ENCODE results near the gene MRGPRF. TPM values are rescaled to one million over a fixed set of nuclear protein-coding genes. Genes with fewer than 3 reads are reported as not detected.

Gene MRGPRF
- total RNA-seq, 1 experiment from 2014 or later: 0.51 TPM

- no peak for DNase-seq
- no peak overlapping the region for H3K27ac ChIP-seq
- H3K4me3 ChIP-seq: no peak overlapping the region
- H3K36me3 ChIP-seq: no peaks in the 10 kb centered on the region
- peaks cover 3% of the 10 kb centered on the region; the same call in 1 of the 2 replicates for H3K27me3 ChIP-seq
- H3K9me3 ChIP-seq (replicated peaks): no peaks in the 10 kb centered on the region
- H3K4me1 ChIP-seq: peaks cover 5% of the 10 kb centered on the region; the same call in 1 of the 2 replicates
Observed at GRCh38 chr11:69014898-69015549, 2.0 kb upstream of the MRGPRF start.

- no peak for DNase-seq
- Histone ChIP-seq H3K27me3 (no peaks in the 10 kb centered on the region; the same call in 1 of the 2 replicates), H3K27ac (no peak overlapping the region), H3K36me3 (no peaks in the 10 kb centered on the region), H3K4me1 (peaks cover 5% of the 10 kb centered on the region; the same call in 1 of the 2 replicates), H3K9me3 (replicated peaks) (no peaks in the 10 kb centered on the region), H3K4me3 (no peak overlapping the region)
Observed at GRCh38 chr11:69014084-69014851, 1.2 kb upstream of the MRGPRF start.

DNA sequence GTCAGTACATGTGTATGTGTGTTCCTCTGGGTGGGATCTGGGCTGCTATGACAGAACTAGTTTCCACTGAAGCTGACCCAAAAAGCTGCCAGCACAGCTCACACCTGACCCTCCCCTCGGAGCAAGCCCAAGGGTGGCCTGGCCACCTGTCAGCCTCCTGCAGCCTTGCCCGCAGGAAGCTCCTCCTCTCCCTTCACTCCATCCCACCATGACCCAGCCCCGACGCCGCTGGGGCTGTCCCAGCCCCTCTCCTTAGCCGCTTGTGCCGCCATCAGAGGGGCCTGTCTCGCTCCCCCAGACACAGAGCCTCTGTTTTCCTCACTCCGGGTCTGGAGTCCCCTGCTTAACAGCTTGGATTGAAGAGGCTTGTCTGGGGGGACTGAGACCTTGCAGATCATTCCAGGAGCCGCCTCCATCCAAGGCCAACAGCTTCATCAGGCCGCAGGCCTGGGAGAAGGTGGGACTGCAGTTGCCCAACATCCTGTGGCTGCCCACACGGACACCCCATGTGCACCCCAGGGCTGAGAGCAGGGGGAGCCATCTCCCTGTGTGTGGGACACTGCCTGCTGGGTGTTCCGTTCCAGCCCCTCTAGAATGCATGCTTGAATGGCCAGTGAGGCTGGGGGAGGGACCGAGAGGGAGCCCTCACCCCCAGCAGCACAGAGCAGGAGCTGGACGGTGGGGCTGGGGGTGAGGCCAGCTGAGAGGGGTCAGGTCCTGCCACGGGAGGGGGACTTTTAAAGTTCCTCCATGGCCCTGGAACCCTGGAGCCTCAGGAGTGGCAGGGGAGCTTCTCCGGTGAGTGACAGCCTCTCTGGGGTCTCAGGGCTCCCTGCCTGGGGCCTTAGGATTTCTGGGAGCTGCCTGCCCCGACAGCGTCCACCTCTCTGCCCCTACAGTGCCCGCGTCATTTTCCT lies 696 bp downstream of the MRGPRF start:
- Histone ChIP-seq H3K36me3 (no peaks in the 10 kb centered on the region), H3K9me3 (replicated peaks) (no peaks in the 10 kb centered on the region), H3K27ac (no peak overlapping the region), H3K4me3 (peak overlapping the region; percentile 49), H3K4me1 (peaks cover 16% of the 10 kb centered on the region; the same call in 1 of the 2 replicates), H3K27me3 (no peaks in the 10 kb centered on the region; the same call in 1 of the 2 replicates)
- no peak for DNase-seq

- H3K4me1 ChIP-seq: peaks cover 16% of the 10 kb centered on the region; the same call in 1 of the 2 replicates
- H3K4me3 ChIP-seq: no peak overlapping the region
- H3K27ac ChIP-seq: no peak overlapping the region
- DNase-seq: no peak
- no peaks in the 10 kb centered on the region for H3K9me3 ChIP-seq (replicated peaks)
- H3K36me3 ChIP-seq: no peaks in the 10 kb centered on the region
- H3K27me3 ChIP-seq: no peaks in the 10 kb centered on the region; the same call in 1 of the 2 replicates
Observed at GRCh38 chr11:69011624-69012091, 1.4 kb downstream of the MRGPRF start.

GRCh38 chr11:69010964-69011623 lies 2.0 kb downstream of the MRGPRF start:
- Histone ChIP-seq H3K9me3 (replicated peaks) (no peaks in the 10 kb centered on the region), H3K27ac (no peak overlapping the region), H3K4me1 (peaks cover 16% of the 10 kb centered on the region; the same call in 1 of the 2 replicates), H3K36me3 (no peaks in the 10 kb centered on the region), H3K4me3 (no peak overlapping the region), H3K27me3 (no peaks in the 10 kb centered on the region; the same call in 1 of the 2 replicates)
- DNase-seq: no peak

GRCh38 chr11:69010361-69010891 lies 2.6 kb downstream of the MRGPRF start:
- Histone ChIP-seq H3K9me3 (replicated peaks) (no peaks in the 10 kb centered on the region), H3K4me3 (no peak overlapping the region), H3K36me3 (no peaks in the 10 kb centered on the region), H3K4me1 (peaks cover 16% of the 10 kb centered on the region; the same call in 1 of the 2 replicates), H3K27me3 (no peaks in the 10 kb centered on the region; the same call in 1 of the 2 replicates), H3K27ac (no peak overlapping the region)
- DNase-seq: no peak

DNA sequence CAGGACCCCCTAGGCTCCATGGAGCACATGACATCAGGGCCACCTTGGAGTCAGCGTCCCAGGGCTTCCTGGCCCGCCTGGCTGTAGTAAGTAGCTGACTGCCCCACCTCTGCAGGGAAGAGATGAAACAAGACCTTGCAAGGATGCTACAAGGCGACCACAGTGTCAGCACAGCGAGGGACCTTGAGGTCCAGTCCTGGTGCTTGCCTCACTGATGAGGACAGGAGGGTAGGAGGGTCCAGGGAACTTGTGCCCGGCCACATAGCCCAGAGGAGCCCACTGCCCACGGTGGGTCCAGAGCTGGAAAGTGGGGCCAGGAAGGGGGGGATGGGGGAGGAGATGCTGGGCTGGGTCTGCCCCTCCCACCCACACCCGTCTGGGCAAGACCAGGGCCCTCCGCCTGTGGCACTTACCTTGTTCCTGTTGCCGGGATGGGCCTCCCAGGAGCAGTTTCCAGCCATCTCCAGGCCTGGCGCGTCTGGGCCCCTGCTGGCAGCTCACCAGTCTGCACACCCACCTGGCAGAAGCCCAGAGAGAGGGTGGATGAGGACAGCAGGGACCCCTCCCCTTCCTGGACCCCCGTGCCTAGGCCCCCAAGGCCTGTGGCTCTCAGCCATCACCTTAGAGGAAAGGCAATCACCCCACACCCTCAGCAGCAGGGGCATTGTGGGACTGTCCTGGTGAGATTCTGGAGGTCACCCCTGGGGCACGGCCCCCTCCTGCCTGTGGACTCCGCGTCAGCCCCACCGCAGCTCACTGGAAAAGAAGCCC lies 3.4 kb downstream of the MRGPRF start:
- Histone ChIP-seq H3K27ac (no peak overlapping the region), H3K4me3 (no peak overlapping the region), H3K36me3 (no peaks in the 10 kb centered on the region), H3K27me3 (no peaks in the 10 kb centered on the region; the same call in 1 of the 2 replicates), H3K9me3 (replicated peaks) (no peaks in the 10 kb centered on the region), H3K4me1 (peaks cover 16% of the 10 kb centered on the region; the same call in 1 of the 2 replicates)
- no peak for DNase-seq

- Histone ChIP-seq H3K36me3 (no peaks in the 10 kb centered on the region), H3K9me3 (replicated peaks) (no peaks in the 10 kb centered on the region), H3K4me1 (peaks cover 16% of the 10 kb centered on the region; the same call in 1 of the 2 replicates), H3K27me3 (no peaks in the 10 kb centered on the region; the same call in 1 of the 2 replicates), H3K27ac (no peak overlapping the region), H3K4me3 (no peak overlapping the region)
- peak; percentile 51 to 66 for DNase-seq
Observed at GRCh38 chr11:69008737-69009440, 4.2 kb downstream of the MRGPRF start.

GRCh38 chr11:69007975-69008381 lies 5.1 kb downstream of the MRGPRF start:
- H3K9me3 ChIP-seq (replicated peaks): no peaks in the 10 kb centered on the region
- no peaks in the 10 kb centered on the region for H3K36me3 ChIP-seq
- no peak for DNase-seq
- peaks cover 16% of the 10 kb centered on the region; the same call in 1 of the 2 replicates for H3K4me1 ChIP-seq
- no peak overlapping the region for H3K27ac ChIP-seq
- H3K4me3 ChIP-seq: no peak overlapping the region
- H3K27me3 ChIP-seq: peaks cover 1% of the 10 kb centered on the region; the same call in 1 of the 2 replicates

- DNase-seq: no peak
- Histone ChIP-seq H3K9me3 (replicated peaks) (no peaks in the 10 kb centered on the region), H3K4me3 (no peak overlapping the region), H3K4me1 (peaks cover 11% of the 10 kb centered on the region; the same call in 1 of the 2 replicates), H3K27ac (no peak overlapping the region), H3K27me3 (peaks cover 10% of the 10 kb centered on the region; the same call in 1 of the 2 replicates), H3K36me3 (no peaks in the 10 kb centered on the region)
Observed at GRCh38 chr11:69006816-69007215, 6.2 kb downstream of the MRGPRF start.

- Histone ChIP-seq H3K4me1 (peaks cover 11% of the 10 kb centered on the region; the same call in 1 of the 2 replicates), H3K36me3 (no peaks in the 10 kb centered on the region), H3K27me3 (peaks cover 14% of the 10 kb centered on the region; the same call in 1 of the 2 replicates), H3K9me3 (replicated peaks) (no peaks in the 10 kb centered on the region), H3K4me3 (no peak overlapping the region), H3K27ac (no peak overlapping the region)
- no peak for DNase-seq
Observed at GRCh38 chr11:69005631-69006368, 7.2 kb downstream of the MRGPRF start.

GRCh38 chr11:69005183-69005630 lies 7.8 kb downstream of the MRGPRF start:
- peaks cover 11% of the 10 kb centered on the region; the same call in 1 of the 2 replicates for H3K4me1 ChIP-seq

More at GRCh38 chr11:69005183-69005630, 7.8 kb downstream of the MRGPRF start:
- H3K4me3 ChIP-seq: no peak overlapping the region
- peaks cover 14% of the 10 kb centered on the region; the same call in 1 of the 2 replicates for H3K27me3 ChIP-seq
- DNase-seq: no peak
- H3K27ac ChIP-seq: no peak overlapping the region
- H3K9me3 ChIP-seq (replicated peaks): no peaks in the 10 kb centered on the region
- no peaks in the 10 kb centered on the region for H3K36me3 ChIP-seq

All from SJCRH30 (cell line).